Hepatic stellate cell (primary cell): Measurements from ENCODE around the gene UAP1L1.

Experiments used
- DNase-seq: peaks from one replicate; pipeline ENCODE4 v3.0.0; 2011; ENCODE audit warnings: low spot score

Gene UAP1L1

DNA sequence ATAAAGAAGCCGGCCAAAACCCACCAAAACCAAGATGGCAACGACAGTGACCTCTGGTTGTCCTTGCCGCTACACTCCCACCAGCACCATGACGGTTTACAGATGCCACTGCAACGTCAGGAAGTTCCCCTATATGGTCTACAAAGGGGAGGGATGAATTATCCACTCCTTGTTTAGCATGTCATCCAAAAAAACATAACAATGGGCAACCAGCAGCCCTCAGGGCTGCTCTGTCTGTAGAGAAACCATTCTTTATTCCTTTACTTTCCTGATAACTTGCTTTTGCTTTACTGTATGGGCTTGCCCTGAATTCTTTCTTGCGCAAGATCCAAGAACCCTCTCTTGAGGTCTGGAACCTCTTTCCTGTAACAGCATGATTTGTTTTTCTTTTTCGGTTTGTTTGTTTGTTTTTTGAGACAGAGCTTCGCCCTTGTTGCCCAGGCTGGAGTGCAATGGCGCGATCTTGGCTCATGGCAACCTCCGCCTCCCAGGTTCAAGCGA lies 2.0 kb upstream of the UAP1L1 start:
- DNase-seq, result no peak

GRCh38 chr9:137076636-137077009 lies 694 bp upstream of the UAP1L1 start:
- no peak for DNase-seq

DNA sequence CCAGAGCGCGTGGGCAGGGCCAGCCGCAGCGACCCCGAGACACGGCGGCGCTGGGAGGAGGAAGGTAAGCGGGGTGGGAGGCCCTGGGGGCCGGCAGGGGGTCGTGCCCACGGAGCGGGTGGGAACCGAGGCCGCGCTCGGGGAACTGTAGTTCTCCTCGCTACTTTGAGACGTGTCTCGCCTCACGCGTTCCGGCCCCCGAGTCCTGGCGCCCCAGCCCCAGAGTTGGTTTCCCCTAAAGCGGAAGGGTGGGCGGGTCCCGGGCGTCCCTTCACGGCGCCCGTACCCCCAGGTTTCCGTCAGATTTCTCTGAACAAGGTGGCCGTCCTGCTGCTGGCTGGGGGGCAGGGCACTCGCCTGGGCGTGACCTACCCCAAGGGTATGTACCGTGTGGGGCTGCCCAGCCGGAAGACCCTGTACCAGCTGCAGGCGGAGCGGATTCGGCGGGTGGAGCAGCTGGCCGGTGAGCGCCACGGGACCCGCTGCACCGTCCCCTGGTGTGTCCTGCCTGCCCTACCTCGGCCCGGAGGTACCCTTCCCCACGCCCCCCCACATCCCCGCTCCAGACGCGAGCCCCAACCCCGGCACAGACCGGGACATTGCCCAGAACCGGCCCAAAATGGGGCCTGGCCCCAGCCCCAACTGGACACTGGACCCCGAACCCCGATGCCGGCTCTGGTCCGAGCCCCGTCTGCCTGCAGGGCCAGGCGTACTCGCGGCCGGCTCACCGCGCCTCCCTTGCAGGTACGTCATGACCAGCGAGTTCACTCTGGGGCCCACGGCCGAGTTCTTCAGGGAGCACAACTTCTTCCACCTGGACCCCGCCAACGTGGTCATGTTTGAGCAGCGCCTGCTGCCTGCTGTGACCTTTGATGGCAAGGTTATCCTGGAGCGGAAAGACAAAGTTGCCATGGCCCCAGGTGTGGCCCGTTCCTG lies 709 bp downstream of the UAP1L1 start:
- no peak for DNase-seq

DNA sequence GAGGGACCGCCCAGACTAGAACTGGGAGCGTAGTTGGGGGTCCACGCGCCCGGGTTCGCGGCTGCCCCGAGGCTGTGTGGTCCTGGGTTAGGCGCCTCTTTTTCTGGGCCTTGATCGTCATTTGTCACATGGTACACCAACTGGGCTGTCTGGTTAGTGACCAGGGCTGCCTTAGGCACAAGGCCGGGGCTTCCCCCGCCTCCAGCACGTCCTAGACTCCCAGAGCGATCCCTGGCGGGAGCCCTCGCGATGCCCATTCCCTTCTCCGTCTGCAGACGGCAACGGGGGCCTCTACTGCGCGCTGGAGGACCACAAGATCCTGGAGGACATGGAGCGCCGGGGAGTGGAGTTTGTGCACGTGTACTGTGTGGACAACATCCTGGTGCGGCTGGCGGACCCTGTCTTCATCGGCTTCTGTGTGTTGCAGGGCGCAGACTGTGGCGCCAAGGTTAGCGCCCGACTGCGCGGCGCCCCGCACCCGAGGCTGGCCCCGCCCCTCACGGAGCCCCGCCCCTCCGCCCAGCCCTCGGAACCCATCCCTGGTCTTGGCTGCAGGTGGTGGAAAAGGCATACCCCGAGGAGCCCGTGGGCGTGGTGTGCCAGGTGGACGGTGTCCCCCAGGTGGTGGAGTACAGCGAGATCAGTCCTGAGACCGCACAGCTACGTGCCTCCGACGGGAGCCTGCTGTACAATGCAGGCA lies 1.5 kb downstream of the UAP1L1 start:
- no peak for DNase-seq

GRCh38 chr9:137079401-137079787 lies 2.1 kb downstream of the UAP1L1 start:
- no peak for DNase-seq

DNA sequence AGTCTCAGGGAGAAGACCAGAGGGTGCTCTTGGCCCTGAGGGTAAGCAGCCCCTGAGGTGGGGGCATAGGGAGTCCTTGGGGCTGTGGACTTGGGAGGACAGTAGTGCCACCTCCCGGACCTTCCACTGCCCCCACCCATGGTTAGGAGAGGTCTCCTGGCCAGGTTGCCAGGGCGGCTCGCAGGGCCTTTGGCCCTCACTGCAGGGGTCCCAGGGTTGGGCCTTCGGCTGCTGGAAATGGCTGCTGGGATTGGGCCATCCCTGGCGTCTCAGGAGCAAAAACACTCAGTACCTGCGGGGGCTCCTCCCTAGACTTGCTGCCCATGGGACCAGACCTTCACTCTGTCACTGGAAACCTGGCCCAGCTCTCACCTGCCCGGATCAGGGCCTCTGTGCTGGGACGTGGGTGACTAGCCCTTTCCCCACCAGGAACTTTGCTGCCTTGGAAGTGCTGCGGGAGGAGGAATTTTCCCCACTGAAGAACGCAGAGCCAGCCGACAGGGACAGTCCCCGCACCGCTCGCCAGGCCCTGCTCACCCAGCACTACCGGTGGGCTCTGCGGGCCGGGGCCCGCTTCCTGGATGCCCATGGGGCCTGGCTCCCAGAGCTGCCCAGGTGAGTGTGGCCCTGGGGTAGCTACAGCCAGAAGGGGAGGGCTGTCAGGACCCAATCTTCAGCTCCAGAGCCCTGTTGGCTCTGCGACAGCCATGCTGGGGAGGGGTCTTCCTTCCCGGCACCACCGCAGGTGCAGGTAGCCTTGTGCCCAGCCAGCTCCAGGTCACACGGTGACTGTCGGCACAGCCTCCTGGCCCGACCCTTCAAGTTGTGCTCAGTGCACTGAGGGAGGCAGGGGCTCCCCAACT lies 3.2 kb downstream of the UAP1L1 start:
- DNase-seq, result no peak

- DNase-seq, result no peak
These were observed 5.1 kb downstream of the UAP1L1 start for GRCh38 chr9:137082222-137082924.

DNA sequence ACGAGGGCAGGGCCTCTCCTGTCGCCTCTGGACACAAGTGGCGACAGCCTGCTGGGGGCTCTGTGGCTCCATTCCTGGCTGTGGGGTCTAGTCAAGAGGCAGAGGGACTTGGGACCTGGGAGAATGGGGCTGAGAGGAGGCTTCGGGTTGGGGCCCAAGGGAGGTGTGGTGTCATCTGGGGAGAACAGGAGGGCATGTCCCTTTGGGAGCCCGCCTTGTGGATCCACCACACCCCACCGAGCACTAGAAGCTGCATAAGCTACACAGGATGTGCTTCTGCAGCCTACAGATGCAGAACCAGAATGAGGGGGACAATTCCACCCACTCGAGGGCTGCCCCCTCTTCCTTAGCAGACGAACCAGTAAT lies 5.6 kb downstream of the UAP1L1 start:
- no peak for DNase-seq

DNA sequence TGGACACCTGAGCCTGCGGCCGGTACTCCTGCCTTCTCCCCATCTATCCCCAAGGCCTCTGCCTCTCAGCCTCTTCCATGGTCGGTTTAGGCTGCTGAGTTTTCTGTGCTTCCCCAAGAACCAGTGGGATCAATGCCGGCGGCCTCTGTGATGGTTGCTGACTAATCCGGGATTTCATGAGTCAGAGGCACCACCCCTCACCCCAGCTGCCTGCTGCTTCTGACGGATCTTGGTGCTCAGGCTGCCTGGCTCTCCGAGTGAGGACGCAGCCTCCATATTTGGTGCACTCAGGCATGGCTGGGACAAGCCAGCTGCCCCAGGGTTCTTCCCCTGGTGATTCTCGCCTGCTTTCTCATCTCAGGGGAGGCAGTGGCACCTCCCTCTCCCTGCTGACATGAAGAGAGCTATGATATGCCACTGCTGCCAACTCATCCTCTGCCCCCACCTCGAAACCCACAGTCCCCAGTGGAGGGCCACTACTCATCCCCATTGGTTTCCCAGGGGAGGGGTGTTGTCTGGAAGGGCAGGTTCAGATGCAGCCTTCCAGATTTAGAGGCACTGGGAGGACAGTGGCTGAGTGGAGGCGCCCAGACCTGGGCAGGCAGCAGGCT lies 6.2 kb downstream of the UAP1L1 start:
- DNase-seq, result peak; percentile 95

DNA sequence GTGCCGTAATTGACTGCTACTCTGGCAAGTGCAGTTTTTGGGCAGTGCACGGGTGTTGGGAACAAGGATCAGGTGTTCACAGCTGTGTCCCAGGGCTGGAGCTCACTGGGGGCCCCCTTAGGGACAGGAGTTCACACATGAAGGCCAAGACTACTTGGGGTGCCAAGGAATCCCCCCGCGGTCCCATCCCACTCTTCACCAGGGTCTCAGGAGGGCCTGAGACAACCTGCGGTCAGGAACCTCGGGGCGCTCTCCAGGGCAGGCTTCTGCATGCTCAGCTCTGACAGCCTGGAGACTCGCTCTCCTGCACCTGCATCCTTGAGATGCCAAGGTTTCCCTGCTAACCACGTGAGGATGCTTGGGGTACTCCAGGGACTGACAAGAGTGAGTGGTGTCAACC lies 7.2 kb downstream of the UAP1L1 start:
- no peak for DNase-seq

GRCh38 chr9:137085920-137086530 lies 8.7 kb downstream of the UAP1L1 start:
- DNase-seq, result peak; percentile 51

DNA sequence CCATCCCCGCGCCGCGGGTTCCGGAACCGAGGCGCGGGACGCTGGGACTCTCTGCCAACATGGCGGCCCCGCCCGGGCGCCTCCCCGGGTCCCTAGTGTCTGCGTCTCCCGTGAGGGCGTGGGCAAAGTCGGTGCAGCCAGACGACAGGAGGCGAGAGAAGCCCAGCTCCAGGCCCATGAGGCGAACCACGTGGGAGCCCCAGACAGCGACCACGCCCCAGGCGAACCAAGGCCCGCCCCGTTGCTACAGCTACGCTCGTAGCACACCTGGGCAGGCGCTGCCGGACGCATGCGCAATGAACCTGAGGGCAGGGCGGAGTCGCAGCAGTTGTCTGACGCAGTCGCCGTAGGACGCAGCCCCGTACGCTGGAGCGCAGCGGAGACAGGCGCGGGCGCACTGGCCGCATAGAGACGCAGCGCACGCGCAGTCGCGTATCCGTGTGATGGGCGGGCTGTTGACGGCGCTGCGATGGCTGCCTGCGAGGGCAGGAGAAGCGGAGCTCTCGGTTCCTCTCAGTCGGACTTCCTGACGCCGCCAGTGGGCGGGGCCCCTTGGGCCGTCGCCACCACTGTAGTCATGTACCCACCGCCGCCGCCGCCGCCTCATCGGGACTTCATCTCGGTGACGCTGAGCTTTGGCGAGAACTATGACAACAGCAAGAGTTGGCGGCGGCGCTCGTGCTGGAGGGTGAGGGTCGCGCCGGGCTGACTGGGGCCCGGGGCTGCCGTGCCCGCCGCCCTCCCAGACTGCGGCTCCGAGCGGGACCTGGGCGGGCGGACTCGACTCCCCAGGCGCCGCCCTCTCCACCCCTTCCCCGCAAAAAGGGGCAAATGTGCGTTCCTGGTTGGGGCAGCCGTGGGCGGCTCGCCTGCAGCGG lies 9.5 kb downstream of the UAP1L1 start, which contains the start of gene MAN1B1:
TSS of gene MAN1B1 (plus strand) at position 455 of the 878 bp plus-strand sequence. CDS start at position 470, 15 bp downstream.
- peak; percentile 99 for DNase-seq

GRCh38 chr9:137087409-137087925 lies 10.2 kb downstream of the UAP1L1 start:
- no peak for DNase-seq

DNA sequence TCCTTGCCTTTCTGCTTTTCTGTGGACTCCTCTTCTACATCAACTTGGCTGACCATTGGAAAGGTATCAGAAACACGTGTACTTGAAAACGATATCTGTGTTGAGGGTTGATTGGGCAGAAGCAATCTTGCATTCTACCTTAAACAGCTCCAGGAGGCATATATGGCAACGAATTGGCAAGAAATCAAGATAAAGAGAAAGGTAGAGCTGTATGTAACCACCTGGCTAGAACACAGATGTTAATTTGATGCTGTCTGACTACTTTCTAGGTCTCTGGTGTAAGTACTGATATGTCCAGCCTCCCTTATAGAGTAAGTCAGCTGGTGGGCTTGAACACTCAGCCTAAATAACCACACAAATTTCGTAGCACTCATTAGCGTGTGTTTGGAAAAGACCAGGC lies 10.8 kb downstream of the UAP1L1 start:
- no peak for DNase-seq

DNA sequence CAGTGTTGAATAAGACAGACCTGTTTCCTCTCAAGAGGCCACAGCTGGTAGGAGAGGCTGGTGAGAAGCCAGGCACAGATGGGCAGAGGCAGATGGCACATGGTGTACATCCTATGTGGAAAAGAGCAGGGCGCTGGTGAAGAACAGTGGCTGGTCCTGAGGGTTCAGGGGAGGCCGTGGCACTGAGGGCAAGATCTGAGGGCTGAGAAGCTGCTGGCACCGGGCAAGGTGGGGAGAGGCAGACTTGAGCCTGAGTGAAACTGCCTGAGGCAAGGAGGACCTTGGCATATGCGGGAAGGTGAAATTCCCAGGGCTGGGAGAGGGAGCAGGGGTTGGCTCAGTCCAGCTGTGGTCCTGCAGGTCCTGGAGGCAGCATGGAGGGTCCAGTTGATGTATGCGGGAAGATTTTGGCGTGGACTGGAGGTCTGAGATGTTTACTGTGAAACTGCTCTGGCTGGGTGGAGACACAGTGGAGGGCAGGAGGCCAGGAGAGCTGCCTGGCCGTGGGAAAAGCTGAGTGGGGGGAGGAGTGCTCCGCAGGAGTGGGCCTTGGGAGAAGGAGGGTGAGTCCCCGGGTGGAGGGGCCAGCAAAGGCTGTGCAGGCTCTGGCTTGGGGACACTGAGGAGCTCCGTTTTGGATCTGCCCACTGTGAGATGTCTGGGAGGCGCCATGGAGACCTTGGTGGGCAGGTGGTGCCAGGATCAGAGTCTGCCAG lies 12.1 kb downstream of the UAP1L1 start:
- DNase-seq, result no peak

DNA sequence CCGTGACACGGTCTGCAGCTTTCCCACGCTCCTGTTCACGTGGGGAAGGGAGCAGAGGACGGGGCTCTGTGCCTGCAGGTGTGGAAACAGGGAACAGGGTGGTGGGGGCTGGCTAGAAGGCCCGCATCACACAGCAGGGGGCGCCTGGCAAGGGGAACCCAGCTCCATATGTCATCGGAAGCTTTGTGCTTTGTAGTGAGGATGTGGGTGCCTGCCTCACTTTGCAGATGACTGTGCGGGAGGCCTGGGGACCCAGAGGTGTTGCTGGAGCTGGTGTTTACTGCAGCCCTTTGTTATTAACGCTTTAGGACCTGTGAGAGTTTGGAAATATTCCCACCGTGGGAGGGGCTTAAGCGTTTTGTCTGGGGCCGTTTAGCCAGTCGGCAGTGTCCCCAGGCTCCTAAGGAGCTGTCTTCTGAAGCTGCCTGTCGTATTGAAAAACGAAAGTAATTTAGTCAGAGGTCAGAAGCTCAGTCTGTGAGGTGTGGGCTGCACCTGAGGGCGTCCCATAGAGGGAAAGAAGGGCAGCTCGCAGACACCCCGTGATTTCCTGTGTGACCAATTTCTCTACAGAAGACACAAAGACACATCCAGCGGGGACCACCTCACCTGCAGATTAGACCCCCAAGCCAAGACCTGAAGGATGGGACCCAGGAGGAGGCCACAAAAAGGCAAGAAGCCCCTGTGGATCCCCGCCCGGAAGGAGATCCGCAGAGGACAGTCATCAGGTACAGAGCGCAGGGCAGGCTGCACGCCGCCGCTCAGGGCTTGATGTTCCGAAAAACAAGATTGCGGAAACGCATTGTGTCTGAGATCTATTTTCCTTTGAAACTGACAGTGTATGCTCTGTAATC lies 18.6 kb downstream of the UAP1L1 start:
- no peak for DNase-seq

- DNase-seq, result no peak
These were observed 19.6 kb downstream of the UAP1L1 start for GRCh38 chr9:137096785-137097546.
